Activated CD4-positive, CD25-positive, alpha-beta regulatory T cell treated with anti-CD3 and anti-CD28 coated beads, Interleukin-2, amount 50 U/mL, for 72 hours (primary cell): ENCODE results near the gene YTHDC2.

Experiments used
- DNase-seq: peaks from one replicate; pipeline ENCODE4 v3.0.0; 2021

Gene YTHDC2

GRCh38 chr5:113606298-113607134 lies 93.0 kb downstream of the YTHDC2 start:
- DNase-seq: no peak

DNA sequence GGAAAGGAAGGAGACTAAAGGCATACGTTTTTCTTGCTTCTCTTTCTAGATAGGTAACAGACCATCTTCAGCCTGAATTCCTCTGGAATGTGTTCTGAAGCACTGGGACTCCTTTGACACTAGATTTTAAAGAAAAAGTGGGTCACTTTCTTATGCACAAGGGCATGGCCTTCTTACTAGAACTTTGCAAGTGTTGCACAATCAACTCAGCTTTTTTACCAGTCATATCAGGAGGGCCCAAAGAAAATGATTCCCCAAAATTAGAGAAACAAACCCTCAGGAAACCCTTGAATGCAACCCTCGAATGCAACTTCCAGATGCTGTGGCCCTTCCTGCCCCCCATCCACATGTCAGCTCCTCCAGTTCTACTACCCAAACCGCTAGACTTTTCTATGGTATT lies 93.9 kb downstream of the YTHDC2 start:
- DNase-seq: no peak

DNA sequence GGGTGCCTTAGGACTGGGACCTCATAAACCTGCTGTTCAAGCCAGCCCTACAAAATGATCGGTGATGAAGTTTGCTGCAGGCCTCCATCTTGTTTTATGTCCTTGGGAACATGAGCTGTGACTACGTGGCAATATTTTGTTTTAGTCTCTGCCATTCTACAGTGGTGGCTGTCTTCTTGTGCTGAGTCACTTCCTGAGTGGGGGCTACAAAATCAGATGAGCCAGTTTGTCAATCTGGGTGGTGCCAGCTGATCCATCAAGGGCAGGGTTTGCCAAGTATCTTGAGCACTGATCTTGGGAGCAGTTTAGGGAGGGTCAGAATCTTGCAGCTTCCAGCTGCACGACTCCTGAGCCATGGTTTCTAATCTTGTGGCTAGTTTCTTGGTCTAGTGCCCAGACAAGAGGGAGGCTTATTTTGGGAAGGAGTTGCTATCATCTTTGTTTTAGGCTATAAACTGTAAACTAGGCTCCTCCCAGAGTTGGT lies 94.7 kb downstream of the YTHDC2 start:
- DNase-seq: no peak

GRCh38 chr5:113612060-113612496 lies 98.6 kb downstream of the YTHDC2 start:
- no peak for DNase-seq

- DNase-seq: no peak
Measured at GRCh38 chr5:113614191-113614590, 100.7 kb downstream of the YTHDC2 start.

- no peak for DNase-seq
Measured at GRCh38 chr5:113615708-113616107, 102.2 kb downstream of the YTHDC2 start.

GRCh38 chr5:113617191-113617796 lies 103.8 kb downstream of the YTHDC2 start:
- no peak for DNase-seq

- DNase-seq: no peak
Measured at GRCh38 chr5:113632996-113633395, 119.5 kb downstream of the YTHDC2 start.

GRCh38 chr5:113634957-113635356 lies 121.5 kb downstream of the YTHDC2 start:
- DNase-seq: no peak

DNA sequence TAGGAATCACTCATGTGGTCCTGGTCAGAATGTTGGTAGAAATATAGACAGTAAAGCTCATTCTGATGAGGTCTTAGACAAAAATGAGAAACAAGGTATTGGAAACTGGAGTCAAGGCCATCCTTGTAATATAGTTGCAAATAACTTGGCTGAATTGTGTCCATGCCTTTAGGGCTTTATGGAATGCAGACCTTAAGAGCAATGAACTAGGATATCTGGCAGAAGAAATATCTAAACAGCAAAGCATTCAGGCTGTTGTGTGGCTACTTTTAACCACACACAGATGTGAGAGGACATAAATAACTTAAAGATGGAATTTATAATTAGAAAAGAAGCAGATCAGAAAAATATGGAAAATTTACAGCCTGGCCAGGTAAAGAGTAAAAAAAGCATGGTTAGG lies 128.2 kb downstream of the YTHDC2 start:
- no peak for DNase-seq
